H9 (cell line): Measurements from ENCODE around the gene PDK2. TPM values are rescaled to one million over a fixed set of nuclear protein-coding genes. Genes with fewer than 3 reads are reported as not detected.

ENCODE experiments used
- DNase-seq: peaks from one replicate; pipeline ENCODE4 v3.0.0-alpha.2; 2017
- H2AFZ ChIP-seq: one replicate; pipeline ENCODE4 v1.6.1; 2013; ENCODE audit warnings: mild to moderate bottlenecking, low read length, control low read depth, moderate library complexity
- H2AK5ac ChIP-seq: 2 replicates; pipeline ENCODE4 v1.6.1; 2013; ENCODE audit warnings: low read length, control low read depth, mixed read lengths; ENCODE audit not compliant: insufficient read length
- H2BK120ac ChIP-seq: one replicate; pipeline ENCODE4 v1.6.1; 2013; ENCODE audit warnings: low read depth, mild to moderate bottlenecking, low read length, control low read depth, inconsistent platforms; ENCODE audit not compliant: poor library complexity, severe bottlenecking
- H2BK12ac ChIP-seq: 2 replicates; pipeline ENCODE4 v1.6.1; 2013; ENCODE audit warnings: low read length, control low read depth, mixed read lengths, low read depth; ENCODE audit not compliant: insufficient read length
- H2BK15ac ChIP-seq: 2 replicates; pipeline ENCODE4 v1.6.1; 2013; ENCODE audit warnings: low read depth, low read length, control low read depth
- H2BK20ac ChIP-seq: one replicate; pipeline ENCODE4 v1.6.1; 2013; ENCODE audit warnings: low read depth, mild to moderate bottlenecking, low read length, control low read depth, inconsistent platforms; ENCODE audit not compliant: poor library complexity, severe bottlenecking
- H2BK5ac ChIP-seq: 2 replicates; pipeline ENCODE4 v1.6.1; 2013; ENCODE audit warnings: low read length, control low read depth, mixed read lengths; ENCODE audit not compliant: insufficient read length
- H3K14ac ChIP-seq: 2 replicates; pipeline ENCODE4 v1.6.1; 2013; ENCODE audit warnings: low read length, control low read depth; ENCODE audit not compliant: insufficient read depth
- H3K18ac ChIP-seq: 2 replicates; pipeline ENCODE4 v1.6.1; 2013; ENCODE audit warnings: low read depth, mild to moderate bottlenecking, mixed read lengths, low read length, control low read depth; ENCODE audit not compliant: insufficient read length
- H3K23ac ChIP-seq: 2 replicates; pipeline ENCODE4 v1.6.1; 2013; ENCODE audit warnings: low read length, control low read depth, mixed read lengths, low read depth; ENCODE audit not compliant: insufficient read length
- H3K23me2 ChIP-seq: 2 replicates; pipeline ENCODE4 v1.6.1; 2013; ENCODE audit warnings: low read depth, mild to moderate bottlenecking, mixed read lengths, low read length, control low read depth; ENCODE audit not compliant: insufficient read length, poor library complexity, severe bottlenecking
- H3K27ac ChIP-seq: 2 replicates; pipeline ENCODE4 v1.5.1; 2013; ENCODE audit warnings: low read length, control low read depth, mixed read lengths, low read depth; ENCODE audit not compliant: insufficient read length
- H3K27me3 ChIP-seq: 2 replicates; pipeline ENCODE4 v1.6.1; 2013; ENCODE audit warnings: low read length, control low read depth, inconsistent platforms; ENCODE audit not compliant: insufficient read depth
- H3K4ac ChIP-seq: 2 replicates; pipeline ENCODE4 v1.6.1; 2013; ENCODE audit warnings: low read depth, mild to moderate bottlenecking, control low read depth, inconsistent platforms, low read length, moderate library complexity
- H3K4me1 ChIP-seq: 2 replicates; pipeline ENCODE4 v1.6.1; 2013; ENCODE audit warnings: low read length, control low read depth, inconsistent platforms; ENCODE audit not compliant: insufficient read depth
- H3K4me2 ChIP-seq: 2 replicates; pipeline ENCODE4 v1.6.1; 2013; ENCODE audit warnings: low read length, control low read depth, mixed read lengths; ENCODE audit not compliant: insufficient read length, insufficient read depth
- H3K56ac ChIP-seq: 2 replicates; pipeline ENCODE4 v1.6.1; 2013; ENCODE audit warnings: low read depth, mild to moderate bottlenecking, mixed read lengths, low read length, control low read depth; ENCODE audit not compliant: insufficient read length
- H3K79me1 ChIP-seq: 2 replicates; pipeline ENCODE4 v1.6.1; 2013; ENCODE audit warnings: low read depth, mild to moderate bottlenecking, moderate library complexity, low read length, control low read depth, inconsistent platforms; ENCODE audit not compliant: insufficient read depth, poor library complexity, severe bottlenecking
- H3K79me2 ChIP-seq: 2 replicates; pipeline ENCODE4 v1.6.1; 2013; ENCODE audit warnings: low read length, control low read depth, inconsistent platforms; ENCODE audit not compliant: insufficient read depth
- H3K9ac ChIP-seq: 2 replicates; pipeline ENCODE4 v1.6.1; 2013; ENCODE audit warnings: low read length, control low read depth, mixed read lengths; ENCODE audit not compliant: insufficient read length; ENCODE audit errors: extremely low read depth
- H3K9me3 ChIP-seq: one replicate; pipeline ENCODE4 v1.6.1; 2013; ENCODE audit warnings: low read depth, low read length, inconsistent platforms; ENCODE audit not compliant: control insufficient read depth
- H3T11ph ChIP-seq: one replicate; pipeline ENCODE4 v1.6.1; 2013; ENCODE audit warnings: mild to moderate bottlenecking, low read length, control low read depth, inconsistent platforms
- H4K20me1 ChIP-seq: one replicate; pipeline ENCODE4 v1.6.1; 2013; ENCODE audit not compliant: control insufficient read depth, insufficient read length, insufficient read depth
- H4K5ac ChIP-seq: 2 replicates; pipeline ENCODE4 v1.6.1; 2013; ENCODE audit warnings: low read depth, mild to moderate bottlenecking, mixed read lengths, low read length, control low read depth; ENCODE audit not compliant: insufficient read length
- H4K8ac ChIP-seq: replicated peaks from 2 replicates; pipeline ENCODE4 v1.6.1; 2013; ENCODE audit warnings: low read length, control low read depth, mixed read lengths, low read depth; ENCODE audit not compliant: insufficient read length
- H4K91ac ChIP-seq: 2 replicates; pipeline ENCODE4 v1.6.1; 2013; ENCODE audit warnings: low read depth, mild to moderate bottlenecking, moderate library complexity, mixed read lengths, low read length, control low read depth; ENCODE audit not compliant: insufficient read length
- H3K27ac Mint-ChIP-seq, 3 experiments: 2 replicates in 2 of 3; 3 replicates in 1 of 3; pipeline ENCODE4 v1.8.0; 2020 to 2021; ENCODE audit warnings: mixed read lengths in 3 of 3, mild to moderate bottlenecking in 1 of 3, moderate library complexity in 1 of 3
- H3K27me3 Mint-ChIP-seq: 2 replicates; pipeline ENCODE4 v1.8.0; 2021; ENCODE audit warnings: low read depth, mild to moderate bottlenecking, moderate library complexity, mixed read lengths
- H3K36me3 Mint-ChIP-seq, 3 experiments: 2 replicates in 2 of 3; 3 replicates in 1 of 3; pipeline ENCODE4 v1.8.0; 2020 to 2021; ENCODE audit warnings: low read depth in 3 of 3, mixed read lengths in 3 of 3; ENCODE audit not compliant: insufficient read depth in 1 of 3
- H3K4me1 Mint-ChIP-seq, 2 experiments: 2 replicates each; pipeline ENCODE4 v1.8.0; 2020; ENCODE audit warnings: mixed read lengths in 2 of 2
- H3K4me3 Mint-ChIP-seq, 2 experiments: 2 replicates in 1 of 2; 3 replicates in 1 of 2; pipeline ENCODE4 v1.8.0; 2020 to 2021; ENCODE audit warnings: mild to moderate bottlenecking in 2 of 2, mixed read lengths in 2 of 2, moderate library complexity in 1 of 2
- H3K9me3 Mint-ChIP-seq, 2 experiments: 2 replicates in 1 of 2; 3 replicates in 1 of 2; pipeline ENCODE4 v1.8.0; 2020; ENCODE audit warnings: mild to moderate bottlenecking in 2 of 2, mixed read lengths in 2 of 2, moderate library complexity in 1 of 2
- CTCF ChIP-seq: fragments of 200-600 bp; sonication (generic); conservative IDR thresholded peaks from 3 replicates; pipeline ENCODE4 v1.8.0; 2021; ENCODE audit warnings: antibody characterized with exemption, mild to moderate bottlenecking
- WGBS: extraction: QIAGEN DNeasy Blood & Tissue Kit; methylation state at CpG from one replicate; pipeline ENCODE4 v1.1.7; 2013; ENCODE audit warnings: missing lambda C conversion rate, low lambda C conversion rate, mixed read lengths; ENCODE audit not compliant: insufficient read length; ENCODE audit errors: extremely low coverage; 5-methylcytosine and 5-hydroxymethylcytosine counted together
- total RNA-seq: library from RNA; stranded (reverse); gene quantifications from 2 replicates; pipeline ENCODE4 v1.2.1, GENCODE V29; 2021

Gene PDK2
- total RNA-seq, 1 experiment from 2014 or later: 19.9 TPM

GRCh38 chr17:50139950-50140885 is 45.1 kb downstream of the PDK2 start:
- H3K9ac ChIP-seq: no peak overlapping the region
- H2BK15ac ChIP-seq: no peak overlapping the region
- H3K79me1 ChIP-seq: no peaks in the 10 kb centered on the region
- Mint-ChIP-seq H3K27me3 (no peaks in the 10 kb centered on the region; the same call in 1 of the 2 replicates), H3K4me3 (no peak overlapping the region), H3K36me3 (peaks cover 30 to 90% (median 78%) of the 10 kb centered on the region in 3 experiments; a peak in 6 of 7 replicates), H3K9me3 (no peaks in the 10 kb centered on the region), H3K27ac (peak overlapping the region in 1 of 3 experiments; percentile 82; a peak in 2 of 7 replicates), H3K4me1 (peaks cover 12 to 19% of the 10 kb centered on the region in 2 experiments)
- WGBS: no CpG with 5 or more reads among the region's 19 CpGs
- no peaks in the 10 kb centered on the region for H3K79me2 ChIP-seq
- no peak overlapping the region for H3K14ac ChIP-seq
- H3K4me1 ChIP-seq: no peaks in the 10 kb centered on the region
- H4K91ac ChIP-seq: no peak overlapping the region
- H4K20me1 ChIP-seq: peaks cover 2% of the 10 kb centered on the region
- no peaks in the 10 kb centered on the region for H3K9me3 ChIP-seq
- H2AK5ac ChIP-seq: no peak overlapping the region
- peak overlapping the region; percentile 17 for H3K4me2 ChIP-seq
- peak; percentile 94 for DNase-seq
- H2BK120ac ChIP-seq: no peak overlapping the region
- no peak overlapping the region for H3K27ac ChIP-seq
- H3K23ac ChIP-seq: no peak overlapping the region
- no peak overlapping the region for H2AFZ ChIP-seq
- H3K56ac ChIP-seq: no peak overlapping the region
- H2BK12ac ChIP-seq: no peak overlapping the region
- H3K27me3 ChIP-seq: no peaks in the 10 kb centered on the region
- TF ChIP-seq CTCF: peak; percentile 96
- no peak overlapping the region for H2BK20ac ChIP-seq
- no peak overlapping the region for H3K4ac ChIP-seq
- H3K18ac ChIP-seq: no peak overlapping the region
- H3K23me2 ChIP-seq: no peaks in the 10 kb centered on the region
- H2BK5ac ChIP-seq: no peak overlapping the region
- H4K8ac ChIP-seq: no peak overlapping the region
- H3T11ph ChIP-seq: no peak overlapping the region
- H4K5ac ChIP-seq: no peak overlapping the region
